ENCODE data around the gene ESRRG. TPM values are rescaled to one million over a fixed set of nuclear protein-coding genes. Genes with fewer than 3 reads are reported as not detected.

The ESRRG gene
- polyA plus RNA-seq, 4 donors = 1.9 to 54.3 (median 42.6) TPM

DNA sequence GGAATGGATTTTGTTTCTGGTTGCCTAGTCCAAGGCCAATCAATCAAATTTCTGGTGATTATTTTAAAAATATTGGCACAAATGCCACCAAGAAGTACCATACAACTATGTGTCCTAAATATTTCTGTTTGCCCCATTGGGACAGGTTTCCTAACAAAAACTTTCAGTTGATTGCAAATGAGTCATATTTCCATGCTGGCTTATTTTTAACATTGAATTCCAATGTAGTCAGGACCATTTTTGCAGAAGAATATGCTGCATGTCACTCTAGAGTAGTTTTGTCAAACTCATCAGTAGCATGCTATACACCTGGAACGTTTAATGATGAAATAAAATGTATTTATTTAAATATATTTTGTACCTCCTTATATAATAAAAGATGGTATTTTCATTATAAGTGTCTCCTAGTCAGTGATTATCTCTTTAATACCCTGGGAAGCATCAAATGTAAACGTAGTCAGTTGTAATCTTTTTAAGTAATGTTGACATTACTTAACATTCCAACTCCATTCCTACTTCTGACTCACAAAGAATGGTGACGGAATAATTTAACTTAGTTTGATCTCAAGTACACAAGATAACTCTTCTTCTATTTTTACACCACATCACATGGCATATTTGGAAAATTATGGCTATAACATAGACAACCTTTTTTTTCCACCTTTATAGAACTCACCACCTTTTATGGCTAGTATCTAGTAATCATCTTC is 261.0 kb downstream of the ESRRG start:
- DNase-seq (ENCODE audit: low read depth in 4 of 4, low spot score in 3 of 4) = no peak

GRCh38 chr1:216461466-216461865 is 261.8 kb downstream of the ESRRG start:
- no peak for DNase-seq (ENCODE audit: low read depth in 4 of 4, low spot score in 3 of 4)

- no peak for DNase-seq (ENCODE audit: low read depth in 4 of 4, low spot score in 3 of 4)
These were observed 263.5 kb downstream of the ESRRG start for GRCh38 chr1:216459651-216460207.

- no peak for DNase-seq (ENCODE audit: low read depth in 4 of 4, low spot score in 3 of 4)
These were observed 264.4 kb downstream of the ESRRG start for GRCh38 chr1:216458812-216459211.

GRCh38 chr1:216457356-216457755 is 265.9 kb downstream of the ESRRG start:
- peak in 1 of 4 donors; percentile 6 for DNase-seq (ENCODE audit: low read depth in 4 of 4, low spot score in 3 of 4)

DNA sequence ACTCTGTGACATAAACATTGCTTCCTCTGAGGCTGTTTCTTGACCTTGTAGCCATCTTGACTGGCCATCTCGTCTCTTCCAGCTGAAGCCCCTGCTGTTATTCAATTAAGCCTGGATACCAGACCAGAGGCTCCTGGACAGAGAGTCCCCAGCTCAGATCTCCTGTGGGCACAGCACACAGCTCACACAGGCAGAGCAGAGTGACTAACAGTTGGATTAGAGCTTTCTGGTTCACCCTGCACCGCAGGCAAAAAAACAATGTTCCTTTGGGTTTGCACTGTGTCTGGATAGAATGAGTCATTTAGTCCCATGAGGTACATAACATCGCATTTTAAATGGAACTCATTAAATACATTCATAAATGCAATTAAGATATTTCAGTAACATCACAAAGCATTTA is 266.5 kb downstream of the ESRRG start:
- DNase-seq (ENCODE audit: low read depth in 4 of 4, low spot score in 3 of 4) = no peak

DNA sequence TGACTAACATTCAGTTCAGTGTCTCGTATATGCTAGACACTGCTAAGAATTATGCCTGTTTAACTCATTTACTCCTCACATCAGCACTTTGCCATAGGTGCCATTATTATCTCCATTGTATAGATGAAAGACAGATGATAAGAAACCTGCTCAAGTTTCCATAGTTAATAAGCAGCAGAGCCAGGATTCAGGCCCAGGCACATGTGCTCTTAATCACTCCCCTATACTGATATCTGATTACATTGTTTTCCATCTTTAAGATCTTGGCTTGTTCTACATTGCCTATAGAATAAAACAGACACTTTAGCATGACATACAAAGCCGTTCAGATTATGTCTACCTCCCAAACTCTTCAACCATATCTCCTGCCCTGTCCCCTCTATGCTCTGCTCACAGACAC is 269.5 kb downstream of the ESRRG start:
- no peak for DNase-seq (ENCODE audit: low read depth in 4 of 4, low spot score in 3 of 4)
